Gastrocnemius medialis (tissue), 4 donors: ENCODE data around the gene MISP3. TPM values are rescaled to one million over a fixed set of nuclear protein-coding genes. Genes with fewer than 3 reads are reported as not detected.

Experiments used
- ATAC-seq, 2 donors: fragments of 150-250 bp; one replicate each; pipeline ENCODE4 v1.9.1; 2016
- DNase-seq, 2 donors: peaks; one replicate each; pipeline ENCODE4 v3.0.0-alpha.2; 2019
- H3K27ac ChIP-seq, 4 donors: fragments of 200-600 bp; sonication (generic); 1 replicate in 1 of 4; 2 replicates in 3 of 4; pipeline ENCODE4 v1.5.1; 2016 to 2018; ENCODE audit warnings: mild to moderate bottlenecking in 2 of 4, moderate library complexity in 1 of 4
- H3K27me3 ChIP-seq, 3 donors: fragments of 200-600 bp; sonication (generic) in 2 of 3; 1 replicate in 1 of 3; 2 replicates in 2 of 3; pipeline versions ENCODE4 v1.5.1 to v1.6.0; 2016 to 2019; ENCODE audit warnings: mild to moderate bottlenecking in 1 of 3, moderate library complexity in 1 of 3
- H3K36me3 ChIP-seq, 2 donors: fragments of 200-600 bp; sonication (generic) in 1 of 2; one replicate each; pipeline ENCODE4 v1.5.1; 2017 to 2018
- H3K4me1 ChIP-seq, 2 donors: fragments of 200-600 bp; sonication (generic) in 1 of 2; one replicate each; pipeline ENCODE4 v1.5.1; 2016 to 2017; ENCODE audit warnings: mild to moderate bottlenecking in 2 of 2
- H3K4me3 ChIP-seq, 4 donors: fragments of 200-600 bp; sonication (generic) in 3 of 4; 1 replicate in 1 of 4; 2 replicates in 3 of 4; pipeline ENCODE4 v1.5.1; 2016 to 2019; ENCODE audit warnings: mild to moderate bottlenecking in 2 of 4
- H3K9me3 ChIP-seq, 3 donors: fragments of 200-600 bp; sonication (generic) in 2 of 3; 1 replicate in 1 of 3; 2 replicates in 2 of 3; pipeline ENCODE4 v1.5.1; 2016 to 2019
- POLR2A ChIP-seq, 2 donors: fragments of 450-650 bp; IDR thresholded peaks; one replicate each; pipeline ENCODE4 v1.6.1; 2017; ENCODE audit warnings: antibody characterized with exemption in 2 of 2, mild to moderate bottlenecking in 2 of 2, moderate library complexity in 2 of 2
- in situ Hi-C, 4 donors: fragments of 200-750 bp; cut with MboI; loops; one replicate each; pipeline versions ENCODE4 v1.15.0 to v1.8.0; 2017; ENCODE audit warnings: low sequenced_read_pairs in 4 of 4
- intact Hi-C: fragments of 100-400 bp; cut with DNase I; formaldehyde crosslinking; loops from one replicate; pipeline ENCODE4 v1.15.1; 2023; ENCODE audit warnings: low total_unique reads
- total RNA-seq, 4 donors: library from RNA; depleted of rRNA; stranded (reverse); fragments of >200 nt; gene quantifications; one replicate each; pipeline versions ENCODE4 v1.1.0 to v1.2.3, GENCODE V29; 2016
- TF ChIP-seq, protein P1 (sequence below), 5 experiments: fragments of 450-650 bp in 3 of 5; fragments of 200-600 bp in 2 of 5; sonication (generic) in 2 of 5; IDR thresholded peaks in 4 of 5; conservative IDR thresholded peaks in 1 of 5; 1 replicate in 4 of 5; 2 replicates in 1 of 5; pipeline ENCODE4 v1.5.1; 2016 to 2019; ENCODE audit warnings: antibody characterized with exemption in 5 of 5, mild to moderate bottlenecking in 3 of 5, moderate library complexity in 3 of 5

Gene MISP3
- total RNA-seq, 4 donors from 2014 or later = 1.8 to 8.0 (median 5.7) TPM

DNA sequence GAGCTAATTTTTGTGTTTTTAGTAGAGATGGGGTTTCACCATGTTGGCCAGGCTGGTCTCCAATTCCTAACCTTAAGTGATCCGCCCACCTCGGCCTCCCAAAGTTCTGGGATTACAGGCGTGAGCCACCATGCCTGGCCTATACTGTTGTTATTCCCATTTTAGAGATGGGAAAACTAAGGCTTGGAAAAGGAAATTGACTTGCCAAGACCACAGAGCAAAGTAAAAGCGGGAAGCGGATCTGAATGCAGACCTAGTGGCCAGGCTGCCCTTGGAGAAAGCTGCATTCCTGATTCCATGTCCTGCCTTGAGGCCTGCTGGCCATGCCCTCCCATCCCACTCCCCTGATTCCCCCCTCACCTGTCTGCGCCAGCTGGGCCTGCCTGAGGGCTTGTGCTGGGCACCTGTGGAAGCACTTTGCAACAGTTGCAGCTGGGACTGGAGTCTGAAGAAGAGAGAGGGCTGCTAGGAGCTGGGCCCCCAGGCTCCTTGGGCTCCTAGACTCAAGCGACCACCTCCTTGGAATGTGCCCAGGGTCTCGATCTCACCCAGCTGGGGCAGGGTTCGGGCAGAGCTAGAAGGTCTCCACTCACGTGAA lies 16.4 kb upstream of the MISP3 start:
- in situ Hi-C loops = loop anchor here (10.0 to 25.0 kb wide), 3 partner anchors 161 to 469 kb away; no protein-coding TSS in a partner anchor
- Histone ChIP-seq H3K4me1 (peaks cover 0 to 4% of the 10 kb centered on the region in 2 donors), H3K4me3 (no peak overlapping the region), H3K36me3 (no peaks in the 10 kb centered on the region), H3K27ac (no peak overlapping the region), H3K9me3 (no peaks in the 10 kb centered on the region), H3K27me3 (peaks cover 20 to 44% (median 42%) of the 10 kb centered on the region in 3 donors)
- no peak for DNase-seq
- intact Hi-C loops = no loop called here
- no peak for ATAC-seq
- TF ChIP-seq POLR2A (IDR thresholded peaks at IDR 0.05) = no peak

DNA sequence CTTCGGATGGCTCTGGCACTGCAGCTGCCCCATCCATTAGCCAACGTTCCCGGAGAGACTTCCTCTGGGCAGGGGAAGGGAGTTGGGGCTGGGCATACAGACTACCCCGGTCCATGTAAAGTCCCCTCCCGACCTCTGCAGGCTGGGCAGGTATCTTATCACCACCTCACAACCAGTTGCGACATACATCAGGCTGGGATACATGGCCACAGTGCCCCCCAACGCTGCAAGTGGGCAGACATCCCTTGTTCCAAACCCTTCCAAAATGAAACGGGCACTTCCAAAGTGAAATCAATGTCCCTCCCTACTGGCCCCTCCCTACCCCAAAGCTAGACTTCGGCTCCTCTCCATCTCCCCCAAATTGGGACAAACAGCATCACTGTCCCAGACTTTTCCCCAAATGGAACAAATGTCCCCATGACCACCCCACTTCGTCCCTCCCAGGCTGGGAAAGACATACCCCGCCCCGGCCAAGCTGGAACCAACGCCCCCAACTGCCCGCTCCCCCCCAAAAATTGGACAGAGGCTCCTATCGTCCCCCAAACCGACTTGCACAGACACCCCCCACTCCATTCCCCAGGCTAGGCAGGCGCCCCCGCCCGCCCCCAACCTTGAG lies 15.7 kb upstream of the MISP3 start:
- DNase-seq (no peak), ATAC-seq (no peak)
- H3K4me3 ChIP-seq = peak overlapping the region; percentile 32 to 47 (median 39)
- TF ChIP-seq POLR2A (IDR thresholded peaks at IDR 0.05) = no peak
- TF ChIP-seq, protein P1, sequence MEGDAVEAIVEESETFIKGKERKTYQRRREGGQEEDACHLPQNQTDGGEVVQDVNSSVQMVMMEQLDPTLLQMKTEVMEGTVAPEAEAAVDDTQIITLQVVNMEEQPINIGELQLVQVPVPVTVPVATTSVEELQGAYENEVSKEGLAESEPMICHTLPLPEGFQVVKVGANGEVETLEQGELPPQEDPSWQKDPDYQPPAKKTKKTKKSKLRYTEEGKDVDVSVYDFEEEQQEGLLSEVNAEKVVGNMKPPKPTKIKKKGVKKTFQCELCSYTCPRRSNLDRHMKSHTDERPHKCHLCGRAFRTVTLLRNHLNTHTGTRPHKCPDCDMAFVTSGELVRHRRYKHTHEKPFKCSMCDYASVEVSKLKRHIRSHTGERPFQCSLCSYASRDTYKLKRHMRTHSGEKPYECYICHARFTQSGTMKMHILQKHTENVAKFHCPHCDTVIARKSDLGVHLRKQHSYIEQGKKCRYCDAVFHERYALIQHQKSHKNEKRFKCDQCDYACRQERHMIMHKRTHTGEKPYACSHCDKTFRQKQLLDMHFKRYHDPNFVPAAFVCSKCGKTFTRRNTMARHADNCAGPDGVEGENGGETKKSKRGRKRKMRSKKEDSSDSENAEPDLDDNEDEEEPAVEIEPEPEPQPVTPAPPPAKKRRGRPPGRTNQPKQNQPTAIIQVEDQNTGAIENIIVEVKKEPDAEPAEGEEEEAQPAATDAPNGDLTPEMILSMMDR (IDR thresholded peaks at IDR 0.05 in 4 of 5, conservative IDR thresholded peaks at IDR 0.05 in 1 of 5) = no peak
- H3K4me1 ChIP-seq = peaks cover 0 to 4% of the 10 kb centered on the region in 2 donors
- H3K27ac ChIP-seq = no peak overlapping the region
- H3K36me3 ChIP-seq = no peaks in the 10 kb centered on the region
- in situ Hi-C loops (loop anchor here (10.0 to 25.0 kb wide), 3 partner anchors 162 to 470 kb away; no protein-coding TSS in a partner anchor), intact Hi-C loops (no loop called here)
- peaks cover 20 to 51% (median 42%) of the 10 kb centered on the region in 3 donors for H3K27me3 ChIP-seq
- no peaks in the 10 kb centered on the region for H3K9me3 ChIP-seq

DNA sequence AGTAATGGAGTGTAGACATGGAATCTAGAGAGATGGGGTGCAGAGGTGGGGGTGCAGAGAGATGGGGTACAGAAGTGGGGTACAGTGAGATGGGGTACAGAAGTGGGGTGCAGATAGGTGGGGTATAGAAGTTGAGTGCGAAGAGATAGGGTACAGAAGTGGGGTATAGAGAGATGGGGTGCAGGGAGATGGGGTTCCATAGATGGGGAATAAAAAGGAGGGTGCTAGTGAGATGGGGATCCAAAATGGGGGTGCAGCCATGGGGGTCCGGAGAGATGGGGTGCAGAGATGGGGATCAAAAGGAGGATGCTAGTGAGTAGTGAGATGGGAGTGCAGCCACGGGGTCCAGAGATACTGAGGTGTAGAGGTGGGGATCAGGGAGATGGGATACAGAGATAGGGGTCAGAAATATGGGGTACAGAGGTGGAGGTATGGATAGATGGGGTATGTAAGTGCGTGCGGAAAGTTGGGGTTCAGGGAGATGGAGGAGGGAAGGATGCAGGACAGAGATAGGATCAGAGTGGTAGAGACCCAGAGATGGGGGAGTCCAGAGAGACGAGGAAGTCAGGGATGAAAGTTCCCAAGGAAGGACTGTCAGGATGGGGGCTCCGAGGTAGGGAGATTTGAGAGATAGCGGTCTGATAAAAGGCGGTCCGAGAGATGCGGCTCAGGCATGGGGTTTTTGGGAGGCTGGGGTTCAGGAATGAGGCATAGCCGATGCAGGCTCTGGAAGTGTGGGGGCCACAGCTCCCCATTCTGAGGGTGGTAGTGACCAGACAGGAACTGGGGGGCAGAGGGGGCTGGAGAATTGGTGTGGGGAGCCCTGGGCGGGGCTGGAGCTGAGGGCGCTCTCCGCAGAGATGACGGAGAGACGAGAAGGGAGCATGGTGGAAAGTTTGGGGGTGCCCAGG lies 14.1 kb upstream of the MISP3 start:
- Histone ChIP-seq H3K27ac (no peak overlapping the region), H3K27me3 (peaks cover 20 to 59% (median 42%) of the 10 kb centered on the region in 3 donors), H3K4me3 (no peak overlapping the region), H3K9me3 (no peaks in the 10 kb centered on the region), H3K4me1 (peaks cover 0 to 4% of the 10 kb centered on the region in 2 donors), H3K36me3 (no peaks in the 10 kb centered on the region)
- DNase-seq (no peak), ATAC-seq (no peak)
- TF ChIP-seq, protein P1 (IDR thresholded peaks at IDR 0.05 in 4 of 5, conservative IDR thresholded peaks at IDR 0.05 in 1 of 5) = no peak
- TF ChIP-seq POLR2A (IDR thresholded peaks at IDR 0.05) = no peak
- in situ Hi-C loops (loop anchor here (10.0 to 25.0 kb wide), 3 partner anchors 164 to 471 kb away; no protein-coding TSS in a partner anchor), intact Hi-C loops (no loop called here)

DNA sequence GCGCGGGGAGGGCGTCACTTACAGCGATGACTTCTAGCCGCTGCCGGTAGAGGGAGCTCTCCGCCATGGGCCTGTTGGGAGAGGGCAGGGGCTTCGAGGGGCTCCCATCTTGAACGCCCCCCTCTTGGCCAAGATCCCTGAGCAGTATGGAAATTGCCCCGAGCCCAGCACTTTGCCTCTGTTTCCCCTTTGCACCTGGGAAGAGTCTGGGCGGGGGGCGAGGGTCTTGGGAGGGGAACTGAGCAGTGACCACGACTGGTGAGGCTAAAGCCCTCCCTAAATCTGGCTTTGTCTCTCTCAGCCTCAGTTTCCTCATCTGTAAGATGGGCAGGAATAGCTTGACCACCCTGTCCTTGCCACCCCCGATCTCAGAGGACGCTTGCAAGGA lies 13.5 kb upstream of the MISP3 start:
- H3K4me1 ChIP-seq = peaks cover 0 to 4% of the 10 kb centered on the region in 2 donors
- H3K27ac ChIP-seq = no peak overlapping the region
- intact Hi-C loops = no loop called here
- H3K9me3 ChIP-seq = no peaks in the 10 kb centered on the region
- TF ChIP-seq, protein P1 (IDR thresholded peaks at IDR 0.05 in 4 of 5, conservative IDR thresholded peaks at IDR 0.05 in 1 of 5) = peak in 4 of 5 experiments; percentile 49 to 68 (median 56)
- no peak for TF ChIP-seq POLR2A (IDR thresholded peaks at IDR 0.05)
- peaks cover 20 to 60% (median 42%) of the 10 kb centered on the region in 3 donors for H3K27me3 ChIP-seq
- in situ Hi-C loops = loop anchor here (10.0 to 25.0 kb wide), 3 partner anchors 164 to 472 kb away; no protein-coding TSS in a partner anchor
- no peak overlapping the region for H3K4me3 ChIP-seq
- H3K36me3 ChIP-seq = no peaks in the 10 kb centered on the region
- DNase-seq (no peak), ATAC-seq (no peak)
